PC-9 (cell line): ENCODE results near the gene TCAIM.
"Not testable (repeated sequence)": the region's sequence is repeated elsewhere in the genome, so short reads cannot be mapped to it uniquely, and the experiment has no call there.

Source experiments
- CTCF ChIP-seq: fragments of 200-600 bp; sonication (generic); conservative IDR thresholded peaks from 2 replicates; pipeline ENCODE4 v1.6.1; 2017; ENCODE audit warnings: mixed run types, antibody characterized with exemption, mild to moderate bottlenecking, moderate library complexity
- EZH2 ChIP-seq: fragments of 200-600 bp; sonication (generic); IDR thresholded peaks from 2 replicates; pipeline ENCODE4 v1.8.0; 2017; ENCODE audit warnings: antibody characterized with exemption, low read depth

GRCh38 chr3:44346590-44346989, 8.0 kb downstream of the TCAIM start:
- not testable (repeated sequence) for TF ChIP-seq CTCF, EZH2
